Measurements from ENCODE around the gene GJD4. TPM values are rescaled to one million over a fixed set of nuclear protein-coding genes. Genes with fewer than 3 reads are reported as not detected.

The GJD4 gene
- total RNA-seq, 1 experiment from 2014 or later, result 0.18 TPM

DNA sequence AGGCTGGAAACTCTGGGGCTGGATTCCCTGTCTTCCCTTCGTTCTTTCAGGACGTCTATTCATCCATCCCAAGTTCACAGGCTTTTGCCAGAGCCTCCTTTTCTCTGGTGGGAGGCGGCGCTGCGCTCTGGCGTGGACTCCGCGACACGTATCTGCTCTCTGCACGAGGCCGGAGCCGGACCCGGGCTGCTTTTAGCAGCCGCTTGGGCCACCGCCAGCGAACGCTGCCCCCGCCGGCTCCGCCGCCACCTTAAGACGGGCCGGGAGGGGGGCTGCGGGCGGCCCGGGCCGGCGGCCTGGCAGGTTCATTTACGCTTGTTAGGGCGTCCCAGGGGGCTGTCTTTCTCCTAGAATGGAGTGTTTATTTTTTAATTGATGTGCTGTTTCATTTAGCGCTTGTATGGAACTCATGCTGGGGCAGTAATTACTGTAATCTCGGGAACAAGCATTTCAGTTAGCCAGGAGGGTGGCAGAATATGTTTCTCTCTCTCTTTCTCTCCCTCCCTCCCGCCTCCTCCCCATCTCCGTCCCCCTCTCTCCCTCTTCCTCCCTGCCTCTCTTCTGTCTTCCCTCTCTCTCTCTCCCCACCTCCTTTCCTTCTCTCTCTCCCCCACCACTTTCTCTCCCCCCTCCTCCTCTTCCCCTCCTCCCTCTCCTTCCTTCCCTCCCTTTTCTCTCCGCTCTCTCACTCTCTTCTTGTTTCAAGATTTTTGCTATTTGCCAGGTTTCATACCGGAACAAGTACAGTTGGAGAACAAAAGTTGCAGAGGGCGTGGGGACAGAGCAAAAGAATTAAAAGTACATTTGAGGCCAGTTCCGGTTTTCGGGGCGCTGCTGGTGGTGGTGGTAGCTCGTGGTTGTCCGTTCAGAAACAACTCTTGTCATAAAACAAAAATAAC lies 38.3 kb downstream of the GJD4 start:
- ChIA-PET CTCF (no interaction called here), POLR2A (no interaction called here)
- no TSS peak for BruUV-seq (replicated peaks)
- TF ChIP-seq, protein P1, sequence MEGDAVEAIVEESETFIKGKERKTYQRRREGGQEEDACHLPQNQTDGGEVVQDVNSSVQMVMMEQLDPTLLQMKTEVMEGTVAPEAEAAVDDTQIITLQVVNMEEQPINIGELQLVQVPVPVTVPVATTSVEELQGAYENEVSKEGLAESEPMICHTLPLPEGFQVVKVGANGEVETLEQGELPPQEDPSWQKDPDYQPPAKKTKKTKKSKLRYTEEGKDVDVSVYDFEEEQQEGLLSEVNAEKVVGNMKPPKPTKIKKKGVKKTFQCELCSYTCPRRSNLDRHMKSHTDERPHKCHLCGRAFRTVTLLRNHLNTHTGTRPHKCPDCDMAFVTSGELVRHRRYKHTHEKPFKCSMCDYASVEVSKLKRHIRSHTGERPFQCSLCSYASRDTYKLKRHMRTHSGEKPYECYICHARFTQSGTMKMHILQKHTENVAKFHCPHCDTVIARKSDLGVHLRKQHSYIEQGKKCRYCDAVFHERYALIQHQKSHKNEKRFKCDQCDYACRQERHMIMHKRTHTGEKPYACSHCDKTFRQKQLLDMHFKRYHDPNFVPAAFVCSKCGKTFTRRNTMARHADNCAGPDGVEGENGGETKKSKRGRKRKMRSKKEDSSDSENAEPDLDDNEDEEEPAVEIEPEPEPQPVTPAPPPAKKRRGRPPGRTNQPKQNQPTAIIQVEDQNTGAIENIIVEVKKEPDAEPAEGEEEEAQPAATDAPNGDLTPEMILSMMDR (IDR thresholded peaks at IDR 0.05; ENCODE audit: insufficient read depth in 1 of 2, low read depth in 1 of 2, low read length in 1 of 2, severe bottlenecking in 1 of 2, unreplicated experiment in 1 of 2), result no peak
- intact Hi-C loops (cut with micrococcal nuclease; ENCODE audit: unreplicated experiment), result no loop called here
- no peaks in the 10 kb centered on the region for H3K4me1 Mint-ChIP-seq (ENCODE audit: low read depth, unreplicated experiment)
- peaks cover 4% of the 10 kb centered on the region for H3K27me3 ChIP-seq (replicated peaks; ENCODE audit: control insufficient read depth, insufficient read depth, low read length)
- peaks cover 11% of the 10 kb centered on the region for H3K36me3 Mint-ChIP-seq (ENCODE audit: insufficient read depth, unreplicated experiment)
- H3K27ac Mint-ChIP-seq (ENCODE audit: unreplicated experiment), result no peak overlapping the region
- peaks cover 3% of the 10 kb centered on the region; the same call in 1 of the 2 replicates for H3K4me1 ChIP-seq
- peaks cover 17% of the 10 kb centered on the region for H3K27me3 Mint-ChIP-seq (ENCODE audit: insufficient read depth, unreplicated experiment)
- H3K36me3 ChIP-seq (ENCODE audit: control insufficient read depth, insufficient read depth, low read length), result no peaks in the 10 kb centered on the region
- H3K4me3 Mint-ChIP-seq (ENCODE audit: unreplicated experiment), result peak overlapping the region; percentile 89
- H3K9me3 ChIP-seq, result no peaks in the 10 kb centered on the region
- peak overlapping the region; percentile 26 for H3K4me3 ChIP-seq (ENCODE audit: low read depth, low read length)
- peak; percentile 49 to 51 for DNase-seq
- H3K9me3 Mint-ChIP-seq (ENCODE audit: unreplicated experiment), result no peaks in the 10 kb centered on the region

DNA sequence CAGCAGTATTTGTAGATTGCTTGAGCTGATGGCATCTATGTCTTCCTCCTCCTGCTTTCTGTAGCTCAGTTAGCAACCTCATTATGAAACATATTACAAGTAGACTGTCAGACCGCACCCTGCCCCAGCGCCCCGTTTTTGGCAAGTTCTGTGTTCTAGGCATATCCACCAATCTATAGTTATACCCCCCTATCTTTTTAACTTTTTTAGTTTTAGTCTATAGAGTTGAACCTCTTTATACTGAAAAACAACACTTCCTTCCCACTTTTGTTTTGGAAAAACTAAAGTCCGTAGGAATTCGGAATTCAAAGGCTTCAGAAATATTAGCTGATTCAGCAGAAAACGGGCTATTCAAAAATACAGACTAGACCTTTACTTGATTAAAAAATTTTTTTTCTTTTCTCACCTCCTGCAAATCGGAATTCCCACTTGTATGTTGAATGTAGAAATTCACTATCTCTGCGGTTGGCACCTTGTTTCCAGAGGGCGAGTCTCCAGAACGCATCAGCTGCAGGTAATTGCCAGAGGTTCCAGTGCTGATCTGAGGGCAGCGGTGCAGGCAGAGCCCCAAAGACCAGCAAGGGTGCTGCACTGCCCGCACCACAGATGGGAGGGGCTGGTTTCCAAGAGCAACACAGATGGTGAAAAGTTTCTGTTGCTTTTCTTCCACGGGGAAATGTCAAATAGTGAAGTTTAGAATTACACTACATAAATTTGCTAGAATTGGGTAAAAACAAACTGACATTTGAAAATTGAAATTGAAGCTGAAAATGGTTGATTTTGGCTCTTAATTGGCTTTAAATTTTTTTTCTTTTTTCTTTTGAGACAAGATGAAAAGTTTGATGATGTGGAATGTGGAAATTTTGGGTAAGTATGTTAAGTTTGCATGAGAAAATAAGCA lies 39.2 kb downstream of the GJD4 start:
- Mint-ChIP-seq H3K27ac (ENCODE audit: unreplicated experiment) (no peak overlapping the region), H3K4me1 (ENCODE audit: low read depth, unreplicated experiment) (no peaks in the 10 kb centered on the region), H3K36me3 (ENCODE audit: insufficient read depth, unreplicated experiment) (peaks cover 11% of the 10 kb centered on the region), H3K9me3 (ENCODE audit: unreplicated experiment) (no peaks in the 10 kb centered on the region), H3K4me3 (ENCODE audit: unreplicated experiment) (peak overlapping the region; percentile 89), H3K27me3 (ENCODE audit: insufficient read depth, unreplicated experiment) (peaks cover 17% of the 10 kb centered on the region)
- intact Hi-C loops (cut with micrococcal nuclease; ENCODE audit: unreplicated experiment), result no loop called here
- no peak for DNase-seq
- BruUV-seq (replicated peaks), result no TSS peak
- peaks cover 3% of the 10 kb centered on the region; the same call in 1 of the 2 replicates for H3K4me1 ChIP-seq
- ChIA-PET POLR2A (no interaction called here), CTCF (interaction anchor here (1.1 kb wide), 1 partner anchor 9 kb away, joined by 4 read pairs; no protein-coding TSS in a partner anchor)
- H3K9me3 ChIP-seq, result no peaks in the 10 kb centered on the region
- no peaks in the 10 kb centered on the region for H3K36me3 ChIP-seq (ENCODE audit: control insufficient read depth, insufficient read depth, low read length)
- H3K27me3 ChIP-seq (replicated peaks; ENCODE audit: control insufficient read depth, insufficient read depth, low read length), result peaks cover 4% of the 10 kb centered on the region
- TF ChIP-seq, protein P1 (IDR thresholded peaks at IDR 0.05; ENCODE audit: insufficient read depth in 1 of 2, low read depth in 1 of 2, low read length in 1 of 2, severe bottlenecking in 1 of 2, unreplicated experiment in 1 of 2), result no peak
- no peak overlapping the region for H3K4me3 ChIP-seq (ENCODE audit: low read depth, low read length)

DNA sequence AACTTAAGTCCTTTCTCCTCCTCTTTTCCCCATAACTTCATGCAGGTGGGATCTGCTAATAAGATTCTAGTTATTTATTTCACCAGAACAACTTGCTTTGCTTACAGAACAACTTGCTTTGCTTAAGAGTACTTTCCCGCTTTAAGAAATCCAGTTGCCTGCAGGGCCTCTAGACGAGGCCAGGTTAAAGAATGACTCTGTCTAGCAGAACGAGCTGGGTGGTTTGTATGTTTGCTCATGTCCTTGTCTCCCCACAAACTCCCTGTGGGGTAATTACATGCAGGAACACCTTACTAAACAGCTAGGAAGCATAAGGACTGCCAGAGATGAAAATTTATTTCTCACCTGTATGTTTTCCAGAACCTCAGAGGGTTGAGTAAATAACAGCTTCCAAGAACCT lies 45.8 kb downstream of the GJD4 start:
- Mint-ChIP-seq H3K9me3 (ENCODE audit: unreplicated experiment) (no peaks in the 10 kb centered on the region), H3K36me3 (ENCODE audit: insufficient read depth, unreplicated experiment) (no peaks in the 10 kb centered on the region), H3K4me3 (ENCODE audit: unreplicated experiment) (no peak overlapping the region), H3K27me3 (ENCODE audit: insufficient read depth, unreplicated experiment) (peaks cover 12% of the 10 kb centered on the region), H3K27ac (ENCODE audit: unreplicated experiment) (no peak overlapping the region), H3K4me1 (ENCODE audit: low read depth, unreplicated experiment) (no peaks in the 10 kb centered on the region)
- BruUV-seq (replicated peaks), result no TSS peak
- intact Hi-C loops (cut with micrococcal nuclease; ENCODE audit: unreplicated experiment), result no loop called here
- H3K36me3 ChIP-seq (ENCODE audit: control insufficient read depth, insufficient read depth, low read length), result no peaks in the 10 kb centered on the region
- H3K4me1 ChIP-seq, result no peaks in the 10 kb centered on the region
- ChIA-PET POLR2A (no interaction called here), CTCF (no interaction called here)
- TF ChIP-seq, protein P1 (IDR thresholded peaks at IDR 0.05; ENCODE audit: insufficient read depth in 1 of 2, low read depth in 1 of 2, low read length in 1 of 2, severe bottlenecking in 1 of 2, unreplicated experiment in 1 of 2), result no peak
- no peaks in the 10 kb centered on the region for H3K27me3 ChIP-seq (replicated peaks; ENCODE audit: control insufficient read depth, insufficient read depth, low read length)
- H3K4me3 ChIP-seq (ENCODE audit: low read depth, low read length), result no peak overlapping the region
- 0 out of 2 replicates have a peak, but pooled peaks cover 3% of the 10 kb centered on the region for H3K9me3 ChIP-seq
- DNase-seq, result no peak
